Astrocyte of the cerebellum (primary cell): ENCODE results near the gene COMP.

ENCODE experiments used
- DNase-seq: peaks from one replicate; pipeline ENCODE4 v3.0.0-alpha.2; 2011; ENCODE audit warnings: low read depth
- H3K4me3 ChIP-seq: 2 replicates; pipeline ENCODE4 v1.5.1; 2011; ENCODE audit warnings: mild to moderate bottlenecking, low read depth, low read length, moderate library complexity
- CTCF ChIP-seq: IDR thresholded peaks from 2 replicates; pipeline ENCODE4 v1.5.1; 2012; ENCODE audit warnings: low read length, low read depth, moderate library complexity, mild to moderate bottlenecking; ENCODE audit errors: missing control alignments
- in situ Hi-C: cut with HindIII; loops from 2 replicates; pipeline ENCODE4 v1.10.0; 2017; ENCODE audit warnings: low sequenced_read_pairs

The COMP gene

GRCh38 chr19:18742324-18742723 lies 48.8 kb downstream of the COMP start:
- TF ChIP-seq CTCF: no peak
- no peak for DNase-seq
- in situ Hi-C loops: no loop called here
- no peak overlapping the region for H3K4me3 ChIP-seq

- no peak for DNase-seq
- H3K4me3 ChIP-seq: no peak overlapping the region
- in situ Hi-C loops: no loop called here
- no peak for TF ChIP-seq CTCF
Observed at GRCh38 chr19:18741124-18742121, 49.7 kb downstream of the COMP start.

- in situ Hi-C loops: no loop called here
- no peak for TF ChIP-seq CTCF
- H3K4me3 ChIP-seq: no peak overlapping the region
- no peak for DNase-seq
Observed at GRCh38 chr19:18738961-18739690, 52.0 kb downstream of the COMP start.

GRCh38 chr19:18737954-18738351 lies 53.2 kb downstream of the COMP start:
- no peak for DNase-seq
- no peak for TF ChIP-seq CTCF
- in situ Hi-C loops: no loop called here

GRCh38 chr19:18737337-18737953 lies 53.7 kb downstream of the COMP start:
- TF ChIP-seq CTCF: no peak
- no peak for DNase-seq
- in situ Hi-C loops: no loop called here
- no peak overlapping the region for H3K4me3 ChIP-seq

More at GRCh38 chr19:18737954-18738351, 53.2 kb downstream of the COMP start:
- H3K4me3 ChIP-seq: no peak overlapping the region

GRCh38 chr19:18736415-18737336 lies 54.4 kb downstream of the COMP start:
- no peak for TF ChIP-seq CTCF
- H3K4me3 ChIP-seq: no peak overlapping the region
- in situ Hi-C loops: no loop called here
- no peak for DNase-seq
